ENCODE results near the gene MAGEA12.
"Not testable (repeated sequence)": the region's sequence is repeated elsewhere in the genome, so short reads cannot be mapped to it uniquely, and the experiment has no call there.

MAGEA12 gene

GRCh38 chrX:152733261-152733975 is at the start of gene MAGEA12, which contains the start of gene CSAG1:
TSS of gene MAGEA12 (plus strand) at chrX:152733757. CDS start at chrX:152736162, 2,405 bp downstream.
TSS of gene CSAG1 (minus strand) at chrX:152733721. CDS start at chrX:152732460, 1,261 bp downstream.
- no peak for FAIRE-seq

GRCh38 chrX:152697952-152698931 is 35.3 kb upstream of the MAGEA12 start, which contains the start of gene MAGEA3:
TSS of gene MAGEA3 (plus strand) at chrX:152698794. CDS start at chrX:152700833, 2,039 bp downstream.
- not testable (repeated sequence) for FAIRE-seq

GRCh38 chrX:152700390-152700789 is 33.2 kb upstream of the MAGEA12 start:
- FAIRE-seq: not testable (repeated sequence)

- not testable (repeated sequence) for FAIRE-seq
Measured at GRCh38 chrX:152706500-152706899, 27.1 kb upstream of the MAGEA12 start.

GRCh38 chrX:152709173-152709572 is 24.4 kb upstream of the MAGEA12 start, which contains the start of gene CSAG2:
TSS of gene CSAG2 (minus strand) at chrX:152709273. CDS start at chrX:152709112, 161 bp downstream.
- not testable (repeated sequence) for FAIRE-seq

- not testable (repeated sequence) for FAIRE-seq
Measured at GRCh38 chrX:152713195-152713594, 20.4 kb upstream of the MAGEA12 start.

GRCh38 chrX:152713815-152714787 is 19.5 kb upstream of the MAGEA12 start, which contains the start of gene MAGEA2B:
TSS of gene MAGEA2B (plus strand) at chrX:152714628. CDS start at chrX:152717107, 2,479 bp downstream.
- not testable (repeated sequence) for FAIRE-seq

GRCh38 chrX:152725409-152725808 is 8.1 kb upstream of the MAGEA12 start:
- no peak for FAIRE-seq

GRCh38 chrX:152734143-152734858 is 744 bp downstream of the MAGEA12 start:
- not testable (repeated sequence) for FAIRE-seq

- FAIRE-seq: no peak
Measured at GRCh38 chrX:152735101-152735500, 1.5 kb downstream of the MAGEA12 start.

- FAIRE-seq: no peak
Measured at GRCh38 chrX:152735860-152736511, 2.4 kb downstream of the MAGEA12 start.

GRCh38 chrX:152736528-152736927 is 3.0 kb downstream of the MAGEA12 start:
- not testable (repeated sequence) for FAIRE-seq

GRCh38 chrX:152738560-152738959 is 5.0 kb downstream of the MAGEA12 start:
- FAIRE-seq: no peak

- not testable (repeated sequence) for FAIRE-seq
Measured at GRCh38 chrX:152753686-152754650, 20.4 kb downstream of the MAGEA12 start, which contains the start of gene MAGEA2. TSS of gene MAGEA2 (minus strand) at chrX:152753842. CDS start at chrX:152751363, 2,479 bp downstream.

- FAIRE-seq: not testable (repeated sequence)
Measured at GRCh38 chrX:152754871-152755270, 21.3 kb downstream of the MAGEA12 start.

- not testable (repeated sequence) for FAIRE-seq
Measured at GRCh38 chrX:152758918-152759317, 25.4 kb downstream of the MAGEA12 start, which contains the start of gene CSAG3. TSS of gene CSAG3 (plus strand) at chrX:152759218.

GRCh38 chrX:152759544-152759943 is 26.0 kb downstream of the MAGEA12 start:
- FAIRE-seq: not testable (repeated sequence)

- not testable (repeated sequence) for FAIRE-seq
Measured at GRCh38 chrX:152761582-152761981, 28.0 kb downstream of the MAGEA12 start.

GRCh38 chrX:152766562-152766961 is 33.0 kb downstream of the MAGEA12 start:
- not testable (repeated sequence) for FAIRE-seq

All from G401.6 (cell line).